Measurements from ENCODE around the gene TAS1R1. TPM values are rescaled to one million over a fixed set of nuclear protein-coding genes. Genes with fewer than 3 reads are reported as not detected.

The TAS1R1 gene
- total RNA-seq, 4 donors from 2014 or later, result not detected

GRCh38 chr1:6511056-6511455 is 44.1 kb upstream of the TAS1R1 start:
- Histone ChIP-seq H3K27ac (no peak overlapping the region), H3K9me3 (no peaks in the 10 kb centered on the region), H3K4me1 (no peaks in the 10 kb centered on the region), H3K36me3 (no peaks in the 10 kb centered on the region), H3K27me3 (no peaks in the 10 kb centered on the region), H3K4me3 (no peak overlapping the region)
- TF ChIP-seq CTCF (IDR thresholded peaks at IDR 0.05) (no peak), POLR2A (IDR thresholded peaks at IDR 0.05) (no peak)
- DNase-seq, result no peak

DNA sequence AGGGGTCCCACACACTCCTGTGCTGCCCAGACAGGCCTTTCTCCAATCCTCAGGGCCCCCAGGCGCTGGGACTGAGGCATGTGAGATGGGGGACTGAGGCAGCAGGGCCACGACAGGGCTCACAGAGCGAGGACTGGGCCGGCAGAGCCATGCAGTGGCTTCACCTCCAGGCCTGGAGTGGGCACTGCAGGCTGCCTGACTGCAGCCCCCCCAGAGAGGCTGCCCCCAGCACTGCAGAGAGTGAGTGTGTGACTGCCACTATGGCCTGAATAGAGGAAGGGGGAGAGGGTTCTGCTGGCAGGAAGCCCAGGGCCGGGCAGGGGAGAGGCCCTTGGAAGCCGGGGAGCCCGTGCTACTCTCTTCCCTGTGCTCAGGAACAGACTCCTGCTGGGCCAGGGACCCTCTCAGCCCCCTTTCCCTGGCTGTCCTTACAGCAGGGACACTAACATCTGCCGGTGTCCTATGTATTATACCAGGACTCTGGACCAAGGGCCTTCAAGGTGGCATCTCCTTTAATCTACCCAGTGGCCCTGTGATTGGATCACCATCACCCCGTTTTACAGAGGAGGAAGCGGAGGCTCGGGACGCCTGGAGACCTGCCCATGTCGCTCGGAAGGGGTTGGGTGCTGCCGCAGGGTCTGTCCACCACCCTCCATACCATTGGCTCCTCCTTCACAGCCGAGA is 43.4 kb upstream of the TAS1R1 start:
- Histone ChIP-seq H3K4me3 (no peak overlapping the region), H3K36me3 (no peaks in the 10 kb centered on the region), H3K4me1 (no peaks in the 10 kb centered on the region), H3K9me3 (no peaks in the 10 kb centered on the region), H3K27ac (no peak overlapping the region), H3K27me3 (no peaks in the 10 kb centered on the region)
- no peak for TF ChIP-seq POLR2A (IDR thresholded peaks at IDR 0.05)
- TF ChIP-seq CTCF (IDR thresholded peaks at IDR 0.05), result no peak
- DNase-seq, result no peak

- Histone ChIP-seq H3K4me1 (no peaks in the 10 kb centered on the region), H3K27ac (no peak overlapping the region), H3K4me3 (no peak overlapping the region), H3K36me3 (no peaks in the 10 kb centered on the region), H3K9me3 (no peaks in the 10 kb centered on the region), H3K27me3 (no peaks in the 10 kb centered on the region)
- DNase-seq, result no peak
- TF ChIP-seq POLR2A (IDR thresholded peaks at IDR 0.05), result no peak
- TF ChIP-seq CTCF (IDR thresholded peaks at IDR 0.05), result no peak
Observed at GRCh38 chr1:6512245-6512907, 42.7 kb upstream of the TAS1R1 start.

DNA sequence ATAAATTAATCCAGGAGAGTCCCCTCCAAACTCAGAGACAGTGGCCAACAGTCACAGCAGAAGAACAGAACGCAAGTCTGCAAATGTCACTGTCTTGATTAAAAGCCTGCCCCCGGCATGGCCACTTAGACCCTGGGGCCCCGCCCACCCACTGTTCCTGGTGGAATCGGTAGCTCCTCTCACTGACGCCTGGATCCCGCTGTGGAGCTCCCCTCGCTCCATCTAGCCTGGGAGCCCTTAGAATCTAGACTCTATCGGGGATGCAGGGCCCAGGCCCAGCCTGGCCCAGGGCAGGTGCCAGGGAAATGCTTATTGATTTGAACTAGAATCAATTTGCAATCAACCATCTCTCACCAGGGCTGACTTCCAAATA is 42.2 kb upstream of the TAS1R1 start:
- Histone ChIP-seq H3K36me3 (no peaks in the 10 kb centered on the region), H3K4me1 (no peaks in the 10 kb centered on the region), H3K27ac (no peak overlapping the region), H3K27me3 (no peaks in the 10 kb centered on the region), H3K4me3 (no peak overlapping the region), H3K9me3 (no peaks in the 10 kb centered on the region)
- no peak for DNase-seq
- TF ChIP-seq POLR2A (IDR thresholded peaks at IDR 0.05) (no peak), CTCF (IDR thresholded peaks at IDR 0.05) (no peak)

GRCh38 chr1:6513320-6513801 is 41.7 kb upstream of the TAS1R1 start:
- Histone ChIP-seq H3K27ac (no peak overlapping the region), H3K27me3 (no peaks in the 10 kb centered on the region), H3K4me1 (no peaks in the 10 kb centered on the region), H3K9me3 (no peaks in the 10 kb centered on the region), H3K36me3 (no peaks in the 10 kb centered on the region), H3K4me3 (no peak overlapping the region)
- no peak for DNase-seq
- TF ChIP-seq CTCF (IDR thresholded peaks at IDR 0.05), result no peak
- no peak for TF ChIP-seq POLR2A (IDR thresholded peaks at IDR 0.05)
